Measurements from ENCODE around the gene NOLC1. TPM values are rescaled to one million over a fixed set of nuclear protein-coding genes. Genes with fewer than 3 reads are reported as not detected.
"Not testable (repeated sequence)": the region's sequence is repeated elsewhere in the genome, so short reads cannot be mapped to it uniquely, and the experiment has no call there.

Gene NOLC1
- total and polyA plus RNA-seq, 4 donors = 21.8 to 60.9 (median 36.6) TPM

GRCh38 chr10:102185811-102186527, 33.8 kb downstream of the NOLC1 start:
- no peak overlapping the region for H3K4me3 ChIP-seq
- ATAC-seq (ENCODE audit: insufficient read depth, low FRiP score) (no peak), DNase-seq (peak in 2 of 3 donors; percentile 31 to 45)
- H3K9ac ChIP-seq (ENCODE audit: insufficient read depth in 1 of 2, low read length in 2 of 2) = no peak overlapping the region
- no peak overlapping the region for H3K27ac ChIP-seq (ENCODE audit: low read depth in 1 of 2, low read length in 1 of 2)
- WGBS, 2 donors = 81 to 82% methylated on average over 15 of the region's 15 CpGs
- H3K4me1 ChIP-seq (ENCODE audit: control insufficient read depth in 5 of 5, insufficient read depth in 5 of 5, low read length in 5 of 5) = peaks cover 0 to 2% (median 0%) of the 10 kb centered on the region in 5 donors
- no peaks in the 10 kb centered on the region for H3K9me3 ChIP-seq (ENCODE audit: control insufficient read depth in 4 of 4, insufficient read depth in 3 of 4, low read length in 3 of 4)
- no peaks in the 10 kb centered on the region for H3K27me3 ChIP-seq (ENCODE audit: control insufficient read depth in 3 of 3, insufficient read depth in 3 of 3, low read length in 2 of 3)
- H3K36me3 ChIP-seq (ENCODE audit: control insufficient read depth in 4 of 4, insufficient read depth in 4 of 4, low read length in 4 of 4) = no peaks in the 10 kb centered on the region
- no peak for TF ChIP-seq CTCF (IDR thresholded peaks at IDR 0.05; ENCODE audit: control extremely low read depth, extremely low read depth)

GRCh38 chr10:102188298-102188940, 36.2 kb downstream of the NOLC1 start:
- no peak overlapping the region for H3K9ac ChIP-seq (ENCODE audit: insufficient read depth in 1 of 2, low read length in 2 of 2)
- peaks cover 0 to 2% (median 0%) of the 10 kb centered on the region in 4 donors for H3K9me3 ChIP-seq (ENCODE audit: control insufficient read depth in 4 of 4, insufficient read depth in 3 of 4, low read length in 3 of 4)
- no peak for TF ChIP-seq CTCF (IDR thresholded peaks at IDR 0.05; ENCODE audit: control extremely low read depth, extremely low read depth)
- no peak overlapping the region for H3K27ac ChIP-seq (ENCODE audit: low read depth in 1 of 2, low read length in 1 of 2)
- no peak overlapping the region for H3K4me3 ChIP-seq
- peaks cover 0 to 2% (median 0%) of the 10 kb centered on the region in 5 donors for H3K4me1 ChIP-seq (ENCODE audit: control insufficient read depth in 5 of 5, insufficient read depth in 5 of 5, low read length in 5 of 5)
- no peak for DNase-seq
- ATAC-seq (ENCODE audit: insufficient read depth, low FRiP score) = no peak
- no peaks in the 10 kb centered on the region for H3K36me3 ChIP-seq (ENCODE audit: control insufficient read depth in 4 of 4, insufficient read depth in 4 of 4, low read length in 4 of 4)
- WGBS, 2 donors = 68 to 71% methylated on average over 3 of the region's 3 CpGs
- H3K27me3 ChIP-seq (ENCODE audit: control insufficient read depth in 3 of 3, insufficient read depth in 3 of 3, low read length in 2 of 3) = no peaks in the 10 kb centered on the region

- not testable (repeated sequence) for ATAC-seq (ENCODE audit: insufficient read depth, low FRiP score); H3K27me3 ChIP-seq (ENCODE audit: control insufficient read depth in 3 of 3, insufficient read depth in 3 of 3, low read length in 2 of 3); H3K27ac ChIP-seq (ENCODE audit: low read depth in 1 of 2, low read length in 1 of 2); H3K4me1 ChIP-seq (ENCODE audit: control insufficient read depth in 5 of 5, insufficient read depth in 5 of 5, low read length in 5 of 5); H3K9ac ChIP-seq (ENCODE audit: insufficient read depth in 1 of 2, low read length in 2 of 2); H3K9me3 ChIP-seq (ENCODE audit: control insufficient read depth in 4 of 4, insufficient read depth in 3 of 4, low read length in 3 of 4); H3K4me3 ChIP-seq; H3K36me3 ChIP-seq (ENCODE audit: control insufficient read depth in 4 of 4, insufficient read depth in 4 of 4, low read length in 4 of 4)
- WGBS, 2 donors = 68 to 84% methylated on average over 7 of the region's 7 CpGs
- DNase-seq = peak in 1 of 3 donors; percentile 15
These were observed 37.0 kb downstream of the NOLC1 start for GRCh38 chr10:102188941-102189898.

Measured in lung (tissue), 12 donors.